Activated T-helper 17 cell treated with anti-CD3 and anti-CD28 coated beads, Interleukin-2, amount 50 U/mL, for 72 hours (primary cell): ENCODE data around the gene TMEM80. TPM values are rescaled to one million over a fixed set of nuclear protein-coding genes. Genes with fewer than 3 reads are reported as not detected.
"Not testable (repeated sequence)": the region's sequence is repeated elsewhere in the genome, so short reads cannot be mapped to it uniquely, and the experiment has no call there.

Experiments used
- ATAC-seq: fragments of 150-1000 bp; cut with Tn5 transposase; replicated peaks from 2 replicates; pipeline ENCODE4 v1.10.0; 2021; ENCODE audit warnings: mild to moderate bottlenecking, moderate library complexity
- H3K27ac Mint-ChIP-seq: one replicate; pipeline ENCODE4 v1.8.0; 2022; ENCODE audit warnings: mixed read lengths
- H3K27me3 Mint-ChIP-seq: one replicate; pipeline ENCODE4 v1.8.0; 2022; ENCODE audit warnings: mixed read lengths
- H3K36me3 Mint-ChIP-seq: one replicate; pipeline ENCODE4 v1.8.0; 2022; ENCODE audit warnings: low read depth, mild to moderate bottlenecking, mixed read lengths
- H3K4me1 Mint-ChIP-seq: one replicate; pipeline ENCODE4 v1.8.0; 2022; ENCODE audit warnings: mixed read lengths
- H3K4me3 Mint-ChIP-seq: one replicate; pipeline ENCODE4 v1.8.0; 2022; ENCODE audit warnings: mild to moderate bottlenecking, mixed read lengths
- H3K9me3 Mint-ChIP-seq: one replicate; pipeline ENCODE4 v1.8.0; 2022; ENCODE audit warnings: mixed read lengths
- total RNA-seq, 2 donors: library from RNA; stranded (reverse); gene quantifications; one replicate each; pipeline ENCODE4 v1.2.3, GENCODE V29; 2022

Gene TMEM80
- total RNA-seq, 2 donors from 2014 or later = 11.7 to 14.6 TPM

DNA sequence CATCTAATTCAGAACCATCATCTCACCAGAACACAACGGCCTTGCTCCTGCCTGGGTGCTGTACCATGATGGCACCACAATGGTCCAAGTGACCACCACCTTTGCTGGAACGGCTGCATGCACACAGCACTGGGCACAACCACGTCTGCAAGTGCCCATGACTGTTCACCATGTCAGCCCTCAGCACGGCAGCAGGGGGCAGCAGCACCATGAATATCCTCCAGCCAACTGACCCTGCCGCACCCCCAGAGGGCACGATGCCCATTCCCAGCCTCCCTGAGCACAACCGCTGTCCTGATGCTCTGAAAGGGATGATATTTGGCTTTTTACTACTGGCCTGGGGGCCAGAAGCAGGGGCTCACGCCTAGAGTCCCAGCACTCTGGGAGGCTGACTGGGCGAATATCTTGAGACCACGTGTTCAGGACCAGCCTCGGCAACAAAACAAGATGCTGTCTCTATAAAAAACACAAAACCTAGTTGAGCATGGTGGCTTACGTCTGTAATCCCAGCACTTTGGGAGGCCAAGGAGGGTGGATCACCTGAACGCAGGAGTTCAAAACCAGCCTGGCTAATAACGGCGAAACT lies 32.8 kb upstream of the TMEM80 start:
- Mint-ChIP-seq H3K4me3 (no peak overlapping the region), H3K27ac (no peak overlapping the region), H3K4me1 (no peaks in the 10 kb centered on the region), H3K9me3 (no peaks in the 10 kb centered on the region), H3K27me3 (no peaks in the 10 kb centered on the region), H3K36me3 (peaks cover 55% of the 10 kb centered on the region)
- peak; percentile 70 for ATAC-seq

GRCh38 chr11:665062-665703 lies 30.4 kb upstream of the TMEM80 start:
- Mint-ChIP-seq H3K4me1 (no peaks in the 10 kb centered on the region), H3K27ac (peak overlapping the region; percentile 38), H3K36me3 (peaks cover 54% of the 10 kb centered on the region), H3K27me3 (no peaks in the 10 kb centered on the region), H3K4me3 (no peak overlapping the region), H3K9me3 (no peaks in the 10 kb centered on the region)
- no peak for ATAC-seq

- Mint-ChIP-seq H3K27ac (peak overlapping the region; percentile 38), H3K27me3 (no peaks in the 10 kb centered on the region), H3K36me3 (peaks cover 55% of the 10 kb centered on the region), H3K4me3 (no peak overlapping the region), H3K9me3 (no peaks in the 10 kb centered on the region), H3K4me1 (no peaks in the 10 kb centered on the region)
- no peak for ATAC-seq
Observed at GRCh38 chr11:665704-666281, 29.8 kb upstream of the TMEM80 start.

DNA sequence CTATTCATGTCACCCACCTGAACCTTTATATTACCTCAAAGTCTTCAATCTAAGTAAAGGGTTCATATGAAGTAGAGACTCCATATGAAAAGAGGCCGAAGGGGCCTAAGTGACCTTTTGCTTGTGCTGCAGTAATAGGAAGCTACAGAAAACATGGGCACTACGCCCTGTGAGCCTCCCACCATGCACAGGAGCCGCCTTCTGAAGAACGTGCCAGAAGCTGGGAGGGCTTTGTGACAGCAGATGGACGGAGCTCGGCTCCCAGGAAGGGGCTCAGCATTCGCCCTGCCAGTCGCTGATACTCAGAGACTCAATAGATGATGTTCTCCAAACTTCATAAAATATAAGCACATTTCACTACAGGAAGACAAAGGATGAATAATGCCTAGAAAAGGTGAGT lies 21.8 kb upstream of the TMEM80 start:
- Mint-ChIP-seq H3K9me3 (no peaks in the 10 kb centered on the region), H3K27ac (no peak overlapping the region), H3K4me1 (no peaks in the 10 kb centered on the region), H3K36me3 (peaks cover 68% of the 10 kb centered on the region), H3K27me3 (no peaks in the 10 kb centered on the region), H3K4me3 (no peak overlapping the region)
- no peak for ATAC-seq

GRCh38 chr11:674406-674805 lies 21.2 kb upstream of the TMEM80 start:
- H3K4me1 Mint-ChIP-seq = no peaks in the 10 kb centered on the region
- ATAC-seq = no peak
- H3K27ac Mint-ChIP-seq = no peak overlapping the region
- H3K27me3 Mint-ChIP-seq = no peaks in the 10 kb centered on the region
- H3K36me3 Mint-ChIP-seq = peaks cover 72% of the 10 kb centered on the region
- H3K9me3 Mint-ChIP-seq = no peaks in the 10 kb centered on the region
- H3K4me3 Mint-ChIP-seq = no peak overlapping the region

DNA sequence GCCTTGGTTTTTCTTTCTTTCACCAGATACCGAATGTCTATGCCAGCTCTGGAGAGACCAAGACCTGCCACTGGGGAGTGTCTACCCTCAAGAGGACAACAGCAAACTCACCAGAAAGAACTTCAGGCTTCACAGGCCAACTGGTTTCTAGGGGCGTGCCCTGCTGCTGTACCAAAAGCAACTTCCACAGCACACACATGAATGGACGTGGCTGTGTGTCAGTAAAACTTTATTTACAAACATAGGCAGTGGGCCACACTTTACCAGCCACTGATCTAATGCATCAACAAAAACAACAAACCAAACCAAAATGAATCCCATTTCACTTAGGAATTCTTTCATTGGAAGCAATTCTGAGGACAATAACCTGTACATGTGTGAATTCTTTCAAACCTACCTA lies 17.3 kb upstream of the TMEM80 start:
- no peak for ATAC-seq
- Mint-ChIP-seq H3K4me1 (peaks cover 4% of the 10 kb centered on the region), H3K4me3 (no peak overlapping the region), H3K27ac (no peak overlapping the region), H3K9me3 (no peaks in the 10 kb centered on the region), H3K27me3 (no peaks in the 10 kb centered on the region), H3K36me3 (peaks cover 86% of the 10 kb centered on the region)

DNA sequence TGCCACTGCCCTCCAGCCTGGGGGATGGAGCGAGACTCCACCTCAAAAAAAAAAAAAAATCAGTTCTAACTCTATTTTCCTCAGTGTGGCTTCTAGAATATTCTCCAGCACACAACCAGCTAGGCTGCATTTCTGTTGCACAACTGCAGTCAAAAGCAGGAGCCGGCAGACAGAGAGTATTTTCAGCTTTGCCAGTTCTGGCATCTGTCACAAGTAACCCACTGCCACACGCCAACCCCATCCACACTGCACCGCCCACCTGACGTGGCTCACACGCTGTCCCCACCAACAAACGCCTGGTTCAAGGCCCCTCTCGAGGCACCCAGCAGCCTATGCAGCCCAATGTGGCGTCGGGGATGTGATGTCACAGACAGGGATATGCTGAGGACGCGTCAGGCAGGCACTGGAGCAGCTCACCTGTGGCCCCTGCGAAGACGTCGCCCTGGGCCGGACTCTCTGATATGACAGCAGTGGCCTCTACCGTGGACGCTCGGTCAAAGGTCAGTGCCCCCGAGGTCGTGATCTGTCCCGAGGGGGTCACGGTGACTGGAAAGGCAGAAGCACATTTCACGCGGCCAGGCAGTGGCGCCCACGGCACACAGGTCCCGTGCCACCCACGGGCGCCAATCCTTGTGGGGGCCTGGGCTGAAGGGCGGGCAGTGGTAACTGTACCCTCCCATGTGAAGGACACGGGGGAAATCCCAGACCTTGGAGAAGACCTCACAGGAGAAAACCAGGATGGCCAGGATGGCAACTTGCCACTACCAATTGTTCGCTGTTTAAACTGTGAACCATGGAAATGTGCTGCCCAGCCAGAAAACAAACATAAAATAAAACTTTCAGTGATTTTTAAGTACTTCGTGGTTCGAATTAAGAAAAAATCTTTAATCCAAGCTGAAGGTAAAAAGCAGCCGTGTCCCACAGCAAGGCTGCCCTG lies 16.1 kb upstream of the TMEM80 start:
- peaks cover 4% of the 10 kb centered on the region for H3K4me1 Mint-ChIP-seq

DNA sequence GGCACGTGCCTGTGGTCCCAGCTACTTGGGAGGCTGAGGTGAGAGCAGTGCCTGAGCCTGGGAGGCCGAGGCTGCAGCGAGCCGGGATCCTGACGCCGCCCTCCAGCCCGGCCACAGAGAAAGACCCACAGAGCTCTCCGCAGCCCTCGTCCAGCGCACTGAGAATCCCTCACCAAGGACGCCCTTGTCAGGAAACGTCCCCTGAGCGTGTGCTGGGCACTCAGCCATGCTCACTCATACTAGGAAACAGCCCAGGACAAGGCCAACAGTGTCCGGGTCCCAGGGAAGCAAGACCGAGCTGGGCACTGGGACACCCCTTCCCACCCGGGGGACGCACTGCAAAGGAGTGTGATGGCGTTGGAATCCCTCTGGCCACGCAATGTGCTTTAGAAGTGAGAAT lies 15.1 kb upstream of the TMEM80 start:
- H3K4me1 Mint-ChIP-seq = peaks cover 4% of the 10 kb centered on the region
- peaks cover 88% of the 10 kb centered on the region for H3K36me3 Mint-ChIP-seq
- no peaks in the 10 kb centered on the region for H3K27me3 Mint-ChIP-seq
- H3K4me3 Mint-ChIP-seq = no peak overlapping the region
- H3K9me3 Mint-ChIP-seq = no peaks in the 10 kb centered on the region
- no peak overlapping the region for H3K27ac Mint-ChIP-seq
- ATAC-seq = no peak

More for the DNA sequence above, 16.1 kb upstream of the TMEM80 start:
- no peak for ATAC-seq
- no peak overlapping the region for H3K4me3 Mint-ChIP-seq
- no peaks in the 10 kb centered on the region for H3K27me3 Mint-ChIP-seq
- H3K9me3 Mint-ChIP-seq = no peaks in the 10 kb centered on the region
- no peak overlapping the region for H3K27ac Mint-ChIP-seq
- H3K36me3 Mint-ChIP-seq = peaks cover 86% of the 10 kb centered on the region

DNA sequence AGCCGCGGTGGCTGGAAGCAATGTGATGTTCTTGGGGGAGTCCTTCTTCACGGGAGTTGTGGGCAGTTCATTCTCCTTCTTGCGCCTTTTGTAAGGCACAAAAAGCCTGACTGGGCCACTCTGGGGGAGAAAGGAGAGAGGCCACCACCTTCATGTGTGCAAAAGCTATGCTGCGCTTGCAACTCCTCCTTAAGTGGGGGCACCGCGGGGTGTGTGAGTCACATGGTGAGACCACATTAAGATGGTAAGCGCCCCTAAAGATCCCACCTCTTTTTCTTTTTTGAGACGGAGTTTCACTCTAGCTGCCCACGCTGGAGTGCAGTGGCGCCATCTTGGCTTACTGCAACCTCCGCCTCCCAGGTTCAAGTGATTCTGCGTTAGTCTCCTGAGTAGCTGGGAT lies 14.6 kb upstream of the TMEM80 start:
- Mint-ChIP-seq H3K4me1 (peaks cover 4% of the 10 kb centered on the region), H3K36me3 (peaks cover 91% of the 10 kb centered on the region), H3K4me3 (no peak overlapping the region), H3K27ac (no peak overlapping the region), H3K27me3 (no peaks in the 10 kb centered on the region), H3K9me3 (no peaks in the 10 kb centered on the region)
- ATAC-seq = no peak

- Mint-ChIP-seq H3K27me3 (no peaks in the 10 kb centered on the region), H3K9me3 (no peaks in the 10 kb centered on the region), H3K27ac (peak overlapping the region; percentile 48), H3K4me1 (peaks cover 6% of the 10 kb centered on the region), H3K4me3 (no peak overlapping the region), H3K36me3 (peaks cover 90% of the 10 kb centered on the region)
- ATAC-seq = no peak
Observed at GRCh38 chr11:686451-687243, 9.0 kb upstream of the TMEM80 start.

DNA sequence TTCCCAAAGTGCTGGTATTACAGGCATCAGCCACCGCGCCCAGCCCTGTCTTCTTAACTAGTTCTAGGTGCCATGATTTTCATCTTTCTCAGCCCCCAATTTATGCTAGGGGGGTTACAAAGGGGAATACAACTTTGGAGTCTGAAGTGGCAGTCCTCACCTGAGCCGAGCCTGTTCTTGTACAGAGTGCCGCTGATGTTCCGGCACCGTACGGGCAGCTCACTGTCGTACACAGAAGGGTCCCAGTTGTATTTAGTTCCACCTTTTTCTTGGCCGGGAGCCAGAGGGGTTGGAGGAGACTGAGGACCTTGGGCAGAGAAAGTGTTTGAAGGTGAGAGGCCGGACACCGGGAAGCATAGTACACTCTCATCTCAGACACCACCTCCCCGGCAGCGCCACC lies 7.9 kb upstream of the TMEM80 start:
- peaks cover 85% of the 10 kb centered on the region for H3K36me3 Mint-ChIP-seq

DNA sequence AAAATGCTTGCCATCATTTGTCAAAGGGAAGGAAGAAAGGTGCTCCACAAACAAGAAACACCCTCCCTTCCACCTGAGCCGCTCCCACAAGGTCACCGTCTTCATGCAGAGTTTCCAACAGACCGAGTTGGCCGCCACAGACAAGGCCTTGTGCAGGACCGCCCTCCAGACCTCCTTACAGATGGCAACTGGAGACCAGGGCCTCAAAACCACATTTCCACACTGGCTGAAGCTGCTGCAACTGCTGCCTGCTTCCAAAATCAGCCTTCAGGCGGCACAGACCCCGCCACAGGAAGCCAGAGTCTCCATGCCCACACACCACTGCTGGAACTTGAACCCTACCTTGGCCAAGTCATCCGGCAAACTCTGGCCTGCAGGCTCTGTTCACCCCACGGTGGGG lies 6.9 kb upstream of the TMEM80 start:
- H3K4me3 Mint-ChIP-seq = no peak overlapping the region
- H3K9me3 Mint-ChIP-seq = no peaks in the 10 kb centered on the region
- ATAC-seq = no peak
- H3K27ac Mint-ChIP-seq = no peak overlapping the region
- no peaks in the 10 kb centered on the region for H3K27me3 Mint-ChIP-seq
- peaks cover 83% of the 10 kb centered on the region for H3K36me3 Mint-ChIP-seq
- peaks cover 20% of the 10 kb centered on the region for H3K4me1 Mint-ChIP-seq

More for the DNA sequence above, 7.9 kb upstream of the TMEM80 start:
- Mint-ChIP-seq H3K4me3 (no peak overlapping the region), H3K27ac (no peak overlapping the region), H3K9me3 (no peaks in the 10 kb centered on the region), H3K27me3 (no peaks in the 10 kb centered on the region), H3K4me1 (peaks cover 12% of the 10 kb centered on the region)
- ATAC-seq = no peak

DNA sequence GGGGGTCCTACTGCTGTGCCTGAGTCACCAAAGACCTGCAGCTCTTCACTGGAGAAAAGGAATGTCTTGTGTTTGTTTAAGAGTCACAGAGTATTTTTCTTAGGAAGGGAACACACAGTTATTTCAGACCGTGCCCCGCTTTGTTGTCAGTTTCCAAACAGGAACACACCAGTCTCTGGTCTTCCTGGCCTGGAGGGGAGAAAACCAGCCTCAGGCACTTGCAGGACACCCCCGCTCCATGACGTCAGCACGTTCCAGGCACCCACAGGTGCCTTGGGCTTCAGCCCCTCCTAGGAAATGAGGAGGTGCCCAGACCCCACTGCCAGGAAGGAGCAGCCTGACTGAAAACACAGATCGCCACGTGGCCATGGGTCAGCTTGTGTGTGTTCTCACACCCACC lies 6.0 kb upstream of the TMEM80 start:
- no peak for ATAC-seq
- no peaks in the 10 kb centered on the region for H3K9me3 Mint-ChIP-seq
- H3K4me3 Mint-ChIP-seq = no peak overlapping the region
- no peaks in the 10 kb centered on the region for H3K27me3 Mint-ChIP-seq
- H3K36me3 Mint-ChIP-seq = peaks cover 76% of the 10 kb centered on the region
- H3K27ac Mint-ChIP-seq = no peak overlapping the region
- peaks cover 20% of the 10 kb centered on the region for H3K4me1 Mint-ChIP-seq

DNA sequence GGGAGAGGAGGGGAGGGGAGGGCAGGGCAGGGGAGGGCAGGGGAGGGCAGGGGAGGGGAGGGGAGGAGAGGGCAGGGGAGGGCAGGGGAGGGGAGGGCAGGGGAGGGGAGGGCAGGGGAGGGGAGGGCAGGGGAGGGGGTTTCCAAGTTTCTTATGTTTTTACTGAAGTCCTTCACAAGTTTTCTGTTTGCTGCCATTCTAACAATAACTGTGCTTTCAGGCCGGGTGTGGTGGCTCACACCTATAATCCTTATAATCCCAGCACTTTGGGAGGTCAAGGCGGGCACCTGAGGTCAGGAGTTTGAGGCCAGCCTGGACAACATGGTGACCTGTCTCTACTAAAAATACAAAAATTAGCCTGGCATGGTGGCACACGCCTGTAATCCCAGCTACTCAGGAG lies 5.4 kb upstream of the TMEM80 start:
- not testable (repeated sequence) for H3K27ac Mint-ChIP-seq, H3K9me3 Mint-ChIP-seq, ATAC-seq, H3K27me3 Mint-ChIP-seq
- H3K4me3 Mint-ChIP-seq = peak overlapping the region; percentile 33
- peaks cover 20% of the 10 kb centered on the region for H3K4me1 Mint-ChIP-seq
- peaks cover 71% of the 10 kb centered on the region for H3K36me3 Mint-ChIP-seq
